RWPE2 (cell line): ENCODE data around the gene TAAR1.
A peak's percentile ranks its signal among the peaks of the same experiment; 100 is the strongest.

ENCODE experiments used
- ATAC-seq: fragments of 200-7000 bp; cut with Tn5 transposase; 3 replicates; pipeline ENCODE4 v1.9.1; 2021; ENCODE audit warnings: low read depth
- DNase-seq: peaks from one replicate; pipeline ENCODE4 v3.0.0-alpha.2; 2020; ENCODE audit warnings: low spot score
- H3K27ac ChIP-seq: fragments of 450-650 bp; 2 replicates; pipeline ENCODE4 v1.5.1; 2017; ENCODE audit warnings: mild to moderate bottlenecking; ENCODE audit not compliant: poor library complexity, severe bottlenecking
- H3K27me3 ChIP-seq: fragments of 250-450 bp; sonication (Bioruptor Pico); 2 replicates; pipeline ENCODE4 v1.5.1; 2021; ENCODE audit warnings: mild to moderate bottlenecking, moderate library complexity; ENCODE audit not compliant: insufficient read depth, poor library complexity, severe bottlenecking
- H3K36me3 ChIP-seq: fragments of 250-450 bp; sonication (Bioruptor Pico); 2 replicates; pipeline ENCODE4 v1.5.1; 2020; ENCODE audit warnings: low read depth, mild to moderate bottlenecking, moderate library complexity
- H3K4me1 ChIP-seq: fragments of 250-450 bp; sonication (Bioruptor Pico); 2 replicates; pipeline ENCODE4 v1.5.1; 2021; ENCODE audit warnings: mild to moderate bottlenecking, moderate library complexity; ENCODE audit not compliant: insufficient read depth, poor library complexity, severe bottlenecking
- H3K4me3 ChIP-seq: fragments of 250-450 bp; sonication (Bioruptor Pico); 2 replicates; pipeline ENCODE4 v1.5.1; 2021; ENCODE audit warnings: mild to moderate bottlenecking, moderate library complexity; ENCODE audit not compliant: severe bottlenecking
- H3K9me3 ChIP-seq: fragments of 250-450 bp; sonication (Bioruptor Pico); 2 replicates; pipeline ENCODE4 v1.5.1; 2021; ENCODE audit warnings: mild to moderate bottlenecking, moderate library complexity; ENCODE audit not compliant: severe bottlenecking
- TF ChIP-seq, protein P1 (sequence below): fragments of 450-650 bp; IDR thresholded peaks from one replicate; pipeline ENCODE4 v1.5.1; 2017; ENCODE audit warnings: mild to moderate bottlenecking, moderate library complexity; ENCODE audit not compliant: poor library complexity, severe bottlenecking

The TAAR1 gene

DNA sequence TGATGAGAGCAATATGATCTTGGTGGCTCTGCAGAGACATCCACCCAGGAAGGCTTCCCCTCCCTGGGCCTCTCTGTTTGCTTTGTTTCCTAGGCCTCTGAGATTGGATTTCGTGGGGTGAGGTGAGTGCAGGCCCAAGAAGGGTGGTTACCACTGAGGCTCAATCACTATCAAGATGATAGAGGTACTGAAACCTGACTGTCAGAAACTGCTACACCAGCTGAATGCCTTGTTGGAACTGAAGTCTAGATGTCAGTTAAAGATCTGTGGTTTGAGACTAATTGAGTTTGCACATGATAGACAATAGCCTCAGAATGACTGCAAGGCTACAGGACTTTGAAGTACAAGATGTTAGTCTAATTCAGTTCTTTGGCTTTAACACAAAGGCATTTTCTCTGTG lies 39.6 kb upstream of the TAAR1 start:
- H3K27me3 ChIP-seq = no peaks in the 10 kb centered on the region
- no peak for ATAC-seq
- H3K36me3 ChIP-seq = no peaks in the 10 kb centered on the region
- no peaks in the 10 kb centered on the region for H3K4me1 ChIP-seq
- TF ChIP-seq, protein P1, sequence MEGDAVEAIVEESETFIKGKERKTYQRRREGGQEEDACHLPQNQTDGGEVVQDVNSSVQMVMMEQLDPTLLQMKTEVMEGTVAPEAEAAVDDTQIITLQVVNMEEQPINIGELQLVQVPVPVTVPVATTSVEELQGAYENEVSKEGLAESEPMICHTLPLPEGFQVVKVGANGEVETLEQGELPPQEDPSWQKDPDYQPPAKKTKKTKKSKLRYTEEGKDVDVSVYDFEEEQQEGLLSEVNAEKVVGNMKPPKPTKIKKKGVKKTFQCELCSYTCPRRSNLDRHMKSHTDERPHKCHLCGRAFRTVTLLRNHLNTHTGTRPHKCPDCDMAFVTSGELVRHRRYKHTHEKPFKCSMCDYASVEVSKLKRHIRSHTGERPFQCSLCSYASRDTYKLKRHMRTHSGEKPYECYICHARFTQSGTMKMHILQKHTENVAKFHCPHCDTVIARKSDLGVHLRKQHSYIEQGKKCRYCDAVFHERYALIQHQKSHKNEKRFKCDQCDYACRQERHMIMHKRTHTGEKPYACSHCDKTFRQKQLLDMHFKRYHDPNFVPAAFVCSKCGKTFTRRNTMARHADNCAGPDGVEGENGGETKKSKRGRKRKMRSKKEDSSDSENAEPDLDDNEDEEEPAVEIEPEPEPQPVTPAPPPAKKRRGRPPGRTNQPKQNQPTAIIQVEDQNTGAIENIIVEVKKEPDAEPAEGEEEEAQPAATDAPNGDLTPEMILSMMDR = no peak
- no peak overlapping the region for H3K4me3 ChIP-seq
- no peak overlapping the region for H3K27ac ChIP-seq
- H3K9me3 ChIP-seq = no peaks in the 10 kb centered on the region
- DNase-seq = no peak

DNA sequence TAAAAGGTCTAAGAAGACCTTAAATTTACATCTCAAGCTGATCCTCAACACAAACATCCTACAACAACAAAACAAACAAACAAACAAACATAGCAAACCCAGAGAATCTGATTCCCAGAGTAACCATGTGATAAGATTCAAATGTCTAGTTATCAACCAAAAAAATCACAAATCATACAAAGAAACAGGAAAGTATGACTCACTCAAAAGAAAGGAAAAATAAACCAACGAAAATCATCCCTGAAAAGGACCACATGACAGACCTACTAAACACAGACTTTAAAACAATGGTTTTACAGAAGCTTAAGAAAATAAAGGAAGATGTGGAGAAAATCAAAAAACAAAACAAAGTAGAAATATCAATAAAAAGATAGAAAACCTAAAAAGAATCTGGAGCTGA lies 36.8 kb upstream of the TAAR1 start:
- Histone ChIP-seq H3K4me1 (no peaks in the 10 kb centered on the region), H3K9me3 (no peaks in the 10 kb centered on the region), H3K27ac (no peak overlapping the region), H3K36me3 (no peaks in the 10 kb centered on the region), H3K4me3 (no peak overlapping the region), H3K27me3 (no peaks in the 10 kb centered on the region)
- ATAC-seq (no peak), DNase-seq (no peak)
- TF ChIP-seq, protein P1 = no peak

DNA sequence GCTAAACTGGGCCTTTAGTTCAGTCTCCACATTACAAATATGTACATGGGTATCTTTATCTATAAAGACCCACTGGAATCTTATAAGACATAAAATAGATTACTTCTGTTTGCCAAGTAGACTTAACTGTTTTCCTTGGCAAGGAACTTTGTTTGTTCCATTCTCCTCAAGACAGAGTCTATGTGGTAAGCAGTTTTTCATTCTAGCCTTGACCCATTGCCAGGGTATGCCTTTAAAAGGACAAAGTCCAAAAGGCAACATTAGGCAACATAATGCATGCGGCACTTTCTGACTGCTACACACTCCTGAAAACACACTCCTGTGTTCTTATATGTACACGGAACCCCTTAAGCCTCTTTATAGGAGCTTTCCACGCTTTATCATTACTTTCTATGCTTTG lies 34.5 kb upstream of the TAAR1 start:
- no peaks in the 10 kb centered on the region for H3K9me3 ChIP-seq
- no peak for ATAC-seq

DNA sequence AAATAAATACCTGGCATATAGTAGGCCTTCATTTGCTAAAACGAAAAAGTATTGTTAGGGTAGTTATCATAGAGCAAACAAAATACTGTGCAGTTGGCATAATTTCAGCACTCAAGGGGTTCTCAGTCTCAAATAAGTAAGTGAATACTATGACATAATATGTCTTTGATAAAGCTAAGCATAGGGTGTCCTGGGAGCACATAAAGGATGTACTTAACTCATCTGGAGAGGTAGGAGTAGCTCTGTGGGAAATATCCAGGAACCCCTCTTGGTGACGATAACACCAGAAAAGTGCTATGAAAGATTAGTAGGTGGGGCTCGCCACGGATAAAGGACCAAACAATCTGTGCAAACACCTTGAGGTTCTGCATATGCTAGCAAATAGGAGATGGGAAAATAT lies 31.7 kb upstream of the TAAR1 start:
- no peak for ATAC-seq
- Histone ChIP-seq H3K4me3 (no peak overlapping the region), H3K9me3 (no peaks in the 10 kb centered on the region), H3K36me3 (no peaks in the 10 kb centered on the region), H3K4me1 (no peaks in the 10 kb centered on the region), H3K27me3 (no peaks in the 10 kb centered on the region), H3K27ac (no peak overlapping the region)
- TF ChIP-seq, protein P1 = no peak
- no peak for DNase-seq

More for the DNA sequence above, 34.5 kb upstream of the TAAR1 start:
- Histone ChIP-seq H3K4me1 (no peaks in the 10 kb centered on the region), H3K36me3 (no peaks in the 10 kb centered on the region), H3K4me3 (no peak overlapping the region), H3K27ac (no peak overlapping the region), H3K27me3 (no peaks in the 10 kb centered on the region)
- no peak for DNase-seq
- TF ChIP-seq, protein P1 = no peak

GRCh38 chr6:132687306-132687705 lies 28.3 kb upstream of the TAAR1 start:
- Histone ChIP-seq H3K4me3 (no peak overlapping the region), H3K27me3 (no peaks in the 10 kb centered on the region), H3K36me3 (no peaks in the 10 kb centered on the region), H3K4me1 (peaks cover 9% of the 10 kb centered on the region), H3K27ac (no peak overlapping the region), H3K9me3 (no peaks in the 10 kb centered on the region)
- ATAC-seq (peak; percentile 49; the same call in 1 of the 3 replicates), DNase-seq (no peak)
- TF ChIP-seq, protein P1 = no peak
